T-cell (primary cell): ENCODE measurements around the gene XXYLT1. TPM values are rescaled to one million over a fixed set of nuclear protein-coding genes. Genes with fewer than 3 reads are reported as not detected.
A peak's percentile ranks its signal among the peaks of the same experiment; 100 is the strongest.

ENCODE experiments used
- ATAC-seq, 4 experiments: fragments of 200-7000 bp in 3 of 4; fragments of 150-1000 bp in 1 of 4; cut with Tn5 transposase; replicated peaks in 1 of 4; 1 replicate in 3 of 4; 2 replicates in 1 of 4; pipeline ENCODE4 v1.10.0; 2021; ENCODE audit warnings: moderate library complexity in 3 of 4, mild to moderate bottlenecking in 2 of 4, moderate number of reproducible peaks in 1 of 4
- CTCF ChIA-PET, 2 donors: fragments of 300-600 bp; sonication (Branson Sonifier 250); formaldehyde crosslinking; loops; one replicate each; lab custom pipeline; 2022; ENCODE audit warnings: antibody characterized with exemption in 2 of 2; lab: Charles Lee
- POLR2A ChIA-PET, 2 donors: fragments of 300-600 bp; sonication (Branson Sonifier 250); formaldehyde crosslinking; loops; one replicate each; lab custom pipeline; 2022; ENCODE audit warnings: antibody characterized with exemption in 2 of 2; lab: Charles Lee
- DNase-seq, 35 experiments: peaks; one replicate each; pipeline versions ENCODE4 v3.0.0 to v3.0.0-alpha.2; 2013 to 2023
- H3K27ac ChIP-seq: one replicate; pipeline ENCODE4 v1.5.1; 2013; ENCODE audit warnings: low read length
- H3K27me3 ChIP-seq, 2 experiments: replicated peaks in 1 of 2; 1 replicate in 1 of 2; 2 replicates in 1 of 2; pipeline versions ENCODE4 v1.6.1 to v1.7.0; 2013; ENCODE audit warnings: low read length in 1 of 2, mixed read lengths in 1 of 2; ENCODE audit not compliant: control insufficient read depth in 2 of 2, insufficient read depth in 2 of 2; ENCODE audit errors: extremely low read depth in 1 of 2
- H3K36me3 ChIP-seq, 2 donors: 1 replicate in 1 of 2; 2 replicates in 1 of 2; pipeline versions ENCODE4 v1.6.1 to v1.7.0; 2013; ENCODE audit warnings: low read length in 1 of 2; ENCODE audit not compliant: control insufficient read depth in 2 of 2, insufficient read depth in 1 of 2; ENCODE audit errors: extremely low read depth in 1 of 2
- H3K4me1 ChIP-seq, 2 experiments: 1 replicate in 1 of 2; 2 replicates in 1 of 2; pipeline versions ENCODE4 v1.6.1 to v1.7.0; 2013; ENCODE audit warnings: low read length in 2 of 2, mixed read lengths in 1 of 2; ENCODE audit not compliant: insufficient read depth in 2 of 2, control insufficient read depth in 1 of 2; ENCODE audit errors: extremely low read depth in 1 of 2
- H3K4me3 ChIP-seq, 2 donors: 1 replicate in 1 of 2; 2 replicates in 1 of 2; pipeline versions ENCODE4 v1.5.1 to v1.7.0; 2013; ENCODE audit warnings: mild to moderate bottlenecking in 2 of 2, low read length in 1 of 2, moderate library complexity in 1 of 2; ENCODE audit not compliant: control insufficient read depth in 1 of 2; ENCODE audit errors: extremely low read depth in 1 of 2
- H3K9me3 ChIP-seq: 2 replicates; pipeline ENCODE4 v1.7.0; 2013
- H3K27ac Mint-ChIP-seq, 2 donors: one replicate each; pipeline ENCODE4 v1.8.0; 2020 to 2021; ENCODE audit warnings: mild to moderate bottlenecking in 2 of 2, mixed read lengths in 2 of 2
- H3K27me3 Mint-ChIP-seq, 2 donors: one replicate each; pipeline ENCODE4 v1.8.0; 2021 to 2022; ENCODE audit warnings: mixed read lengths in 2 of 2
- H3K36me3 Mint-ChIP-seq: one replicate; pipeline ENCODE4 v1.8.0; 2021; ENCODE audit warnings: mixed read lengths
- H3K4me1 Mint-ChIP-seq, 3 donors: one replicate each; pipeline ENCODE4 v1.8.0; 2020 to 2022; ENCODE audit warnings: mixed read lengths in 3 of 3, mild to moderate bottlenecking in 1 of 3
- H3K4me3 Mint-ChIP-seq, 3 donors: one replicate each; pipeline ENCODE4 v1.8.0; 2020 to 2022; ENCODE audit warnings: mild to moderate bottlenecking in 3 of 3, mixed read lengths in 3 of 3, moderate library complexity in 3 of 3
- H3K9me3 Mint-ChIP-seq, 3 donors: one replicate each; pipeline ENCODE4 v1.8.0; 2020 to 2022; ENCODE audit warnings: mixed read lengths in 3 of 3
- WGBS: methylation state at CpG from one replicate; pipeline ENCODE4 v1.1.5; 2013; ENCODE audit warnings: missing lambda C conversion rate; ENCODE audit not compliant: insufficient coverage; 5-methylcytosine and 5-hydroxymethylcytosine counted together
- total RNA-seq, 35 experiments: library from RNA in 6 of 35; stranded (reverse) in 6 of 35; fragments of 120-200 nt in 1 of 35; gene quantifications; one replicate each; pipeline versions ENCODE4 v1.2.1 to v1.2.4 and lab custom pipeline; 2013 to 2026

The XXYLT1 gene
- total RNA-seq (1 to 10 TPM; 4.6 to 9.1 (median 5.7) TPM), total RNA-seq (lab: John Stamatoyannopoulos, UW) (5.5 to 16.1 (median 7.6) reads per million in 29 experiments)
- total RNA-seq (2013): 4.6 TPM

DNA sequence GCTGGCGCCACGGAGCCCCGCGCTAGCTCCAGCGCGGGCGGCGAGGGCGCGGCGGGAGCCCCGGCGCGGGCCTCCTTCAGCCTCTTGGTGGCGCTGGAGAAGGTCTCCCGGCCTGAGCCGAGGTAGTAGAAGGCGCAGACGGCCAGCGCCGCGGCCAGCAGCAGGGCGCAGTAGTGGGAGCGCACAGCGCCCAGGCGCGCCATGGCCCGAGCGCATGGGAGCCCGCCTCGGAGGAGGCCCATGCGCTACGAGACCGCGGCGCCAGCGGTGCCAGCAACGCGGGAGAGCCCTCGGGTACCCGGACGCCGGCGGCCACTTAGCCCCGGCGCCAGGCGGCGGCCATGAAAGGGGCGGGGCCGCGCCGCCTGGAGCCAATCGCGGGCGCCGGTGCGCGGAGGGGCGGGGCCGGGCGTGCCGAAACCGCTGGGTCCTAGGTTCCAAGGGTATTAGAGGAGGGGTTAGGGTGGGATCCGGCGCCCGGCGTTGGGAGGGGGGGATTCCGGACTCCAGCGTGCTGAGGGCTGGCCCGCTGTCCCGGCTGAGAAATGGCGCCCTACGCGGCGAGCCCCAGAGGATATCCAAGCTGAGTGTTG is at the start of gene XXYLT1:
XXYLT1 (minus strand) TSS at position 343 of the 593 bp plus-strand sequence; CDS start at position 242, 101 bp downstream.
- ChIA-PET CTCF (interaction anchor here (0.5 to 2.9 kb wide), 38 partner anchors 9 to 875 kb away, joined by 3 to 27 read pairs (median 4); partner anchors contain the start of genes ACAP2 (in 1 of the 2), LSG1 (in 1 of the 2) and PPP1R2 (in 1 of the 2)), POLR2A (interaction anchor here (0.5 to 1.0 kb wide), 6 partner anchors 84 to 603 kb away, joined by 3 to 9 read pairs (median 4); no protein-coding TSS in a partner anchor)
- ATAC-seq (peak; percentile 87 to 91 (median 88)), DNase-seq (peak; percentile 72 to 92 (median 84))
- Histone ChIP-seq H3K27ac (peak within 1 kb of the TSS; percentile 61), H3K27me3 (no peaks in the 10 kb centered on the region), H3K9me3 (no peaks in the 10 kb centered on the region), H3K4me3 (peak within 1 kb of the TSS; percentile 58 to 89), H3K4me1 (peaks cover 13 to 20% of the 10 kb centered on the region in 2 experiments), H3K36me3 (peaks cover 6 to 10% of the 10 kb centered on the region in 2 donors)
- H3K36me3 Mint-ChIP-seq: peaks cover 12% of the 10 kb centered on the region
- peak within 1 kb of the TSS; percentile 81 to 85 for H3K27ac Mint-ChIP-seq
- H3K9me3 Mint-ChIP-seq: no peaks in the 10 kb centered on the region
- under 1% methylated on average over 75 of the region's 75 CpGs for WGBS
- peaks cover 23 to 30% (median 25%) of the 10 kb centered on the region in 3 donors for H3K4me1 Mint-ChIP-seq
- H3K4me3 Mint-ChIP-seq: peak within 1 kb of the TSS; percentile 80 to 87 (median 81)
- no peaks in the 10 kb centered on the region for H3K27me3 Mint-ChIP-seq

DNA sequence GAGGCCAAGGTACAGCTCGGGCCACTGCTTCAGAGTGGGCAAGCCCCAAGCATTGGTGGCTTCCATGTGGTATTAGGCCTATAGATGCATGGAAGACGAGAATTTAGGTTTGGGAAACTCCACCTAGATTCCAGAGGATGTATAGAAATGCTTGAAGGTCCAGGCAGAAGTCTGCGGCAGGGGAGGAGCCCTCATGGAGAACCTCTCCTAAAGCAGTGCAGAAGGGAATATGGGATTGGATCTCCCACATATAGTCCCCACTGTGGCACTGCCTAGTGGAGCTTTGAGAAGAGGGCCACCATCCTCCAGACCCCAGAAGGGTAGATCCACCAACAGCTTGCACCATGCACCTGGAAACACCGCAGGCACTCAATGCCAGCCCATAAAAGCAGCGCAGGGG is 48.1 kb upstream of the XXYLT1 start:
- Histone ChIP-seq H3K4me1 (no peaks in the 10 kb centered on the region), H3K27me3 (no peaks in the 10 kb centered on the region), H3K9me3 (no peaks in the 10 kb centered on the region), H3K27ac (no peak overlapping the region), H3K36me3 (peaks cover 2 to 33% of the 10 kb centered on the region in 2 donors), H3K4me3 (no peak overlapping the region)
- Mint-ChIP-seq H3K9me3 (peaks cover 0 to 15% (median 4%) of the 10 kb centered on the region in 3 donors), H3K4me1 (peaks cover 8 to 11% (median 10%) of the 10 kb centered on the region in 3 donors), H3K4me3 (no peak overlapping the region), H3K27ac (no peak overlapping the region), H3K27me3 (no peaks in the 10 kb centered on the region), H3K36me3 (peaks cover 48% of the 10 kb centered on the region)
- ChIA-PET POLR2A (no interaction called here), CTCF (no interaction called here)
- ATAC-seq: no peak
- 100% methylated on average over 3 of the region's 5 CpGs for WGBS
- DNase-seq: no peak

DNA sequence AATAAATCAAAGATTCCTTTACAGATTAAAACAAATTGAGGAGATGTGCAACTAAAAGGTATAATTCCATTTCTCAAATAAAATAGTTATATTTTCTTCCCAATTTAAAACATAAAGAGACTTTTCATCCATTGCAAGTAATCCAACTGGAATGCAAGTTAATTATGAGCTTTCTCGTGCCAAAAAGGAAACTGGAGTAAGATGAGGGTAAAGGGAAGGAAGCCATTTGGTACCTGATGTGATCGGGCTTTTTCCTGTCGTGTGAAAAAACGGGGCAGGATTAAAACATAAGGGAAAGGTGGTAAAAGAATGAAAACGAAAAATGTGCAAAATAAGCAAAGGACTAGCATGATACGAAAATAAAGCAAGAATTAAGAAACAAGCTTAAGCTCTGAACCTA is 41.8 kb upstream of the XXYLT1 start:
- Histone ChIP-seq H3K9me3 (no peaks in the 10 kb centered on the region), H3K36me3 (peaks cover 0 to 5% of the 10 kb centered on the region in 2 donors), H3K4me1 (no peaks in the 10 kb centered on the region), H3K4me3 (no peak overlapping the region), H3K27me3 (no peaks in the 10 kb centered on the region), H3K27ac (no peak overlapping the region)
- no peak overlapping the region for H3K27ac Mint-ChIP-seq
- no peaks in the 10 kb centered on the region for H3K4me1 Mint-ChIP-seq
- H3K27me3 Mint-ChIP-seq: no peaks in the 10 kb centered on the region
- POLR2A ChIA-PET: no interaction called here
- H3K36me3 Mint-ChIP-seq: peaks cover 16% of the 10 kb centered on the region
- CTCF ChIA-PET: interaction anchor here in 1 of 2 donors (0.9 kb wide), 1 partner anchor 42 kb away, joined by 4 read pairs; the partner anchor contains the start of gene XXYLT1
- ATAC-seq (no peak), DNase-seq (no peak)
- WGBS: 60% methylated on average over 1 of the region's 6 CpGs
- H3K4me3 Mint-ChIP-seq: no peak overlapping the region
- H3K9me3 Mint-ChIP-seq: no peaks in the 10 kb centered on the region

DNA sequence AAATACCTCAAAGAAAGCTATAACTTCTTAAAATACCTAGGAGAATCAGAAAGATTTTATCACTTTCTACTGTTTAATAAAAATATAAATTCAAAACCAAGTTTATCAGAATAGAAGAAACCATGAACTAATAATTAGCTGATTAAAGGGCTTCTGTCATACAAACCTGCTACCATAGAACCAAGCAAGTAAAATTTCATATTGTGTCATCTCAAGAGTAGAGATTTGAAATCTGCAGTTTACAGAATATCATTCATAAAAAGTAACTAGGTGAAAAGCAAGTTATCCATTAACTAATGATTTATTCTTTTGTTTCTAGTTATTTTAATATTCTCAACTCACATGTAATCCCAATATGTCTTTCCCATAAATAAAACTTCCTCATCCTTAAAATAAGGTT is 36.8 kb upstream of the XXYLT1 start:
- no peak overlapping the region for H3K4me3 ChIP-seq
- H3K9me3 ChIP-seq: no peaks in the 10 kb centered on the region
- ATAC-seq (no peak), DNase-seq (no peak)
- POLR2A ChIA-PET: no interaction called here
- CTCF ChIA-PET: interaction anchor here in 1 of 2 donors (0.7 to 1.3 kb wide), 2 partner anchors 14 to 36 kb away, joined by 3 read pairs; partner anchors contain the start of gene XXYLT1
- no peaks in the 10 kb centered on the region for H3K27me3 ChIP-seq
- no peak overlapping the region for H3K27ac ChIP-seq
- no peak overlapping the region for H3K4me3 Mint-ChIP-seq
- H3K36me3 ChIP-seq: peaks cover 0 to 30% of the 10 kb centered on the region in 2 donors
- no peaks in the 10 kb centered on the region for H3K27me3 Mint-ChIP-seq
- no peak overlapping the region for H3K27ac Mint-ChIP-seq
- peaks cover 20% of the 10 kb centered on the region for H3K36me3 Mint-ChIP-seq
- no peaks in the 10 kb centered on the region for H3K9me3 Mint-ChIP-seq
- peaks cover 0 to 5% (median 0%) of the 10 kb centered on the region in 3 donors for H3K4me1 Mint-ChIP-seq
- H3K4me1 ChIP-seq: no peaks in the 10 kb centered on the region

GRCh38 chr3:195306369-195306768 is 35.4 kb upstream of the XXYLT1 start:
- H3K4me1 Mint-ChIP-seq: peaks cover 0 to 5% (median 0%) of the 10 kb centered on the region in 3 donors
- Histone ChIP-seq H3K27me3 (no peaks in the 10 kb centered on the region), H3K4me1 (no peaks in the 10 kb centered on the region), H3K9me3 (no peaks in the 10 kb centered on the region), H3K36me3 (peaks cover 0 to 41% of the 10 kb centered on the region in 2 donors), H3K27ac (no peak overlapping the region), H3K4me3 (no peak overlapping the region)
- DNase-seq: no peak
- ATAC-seq: no peak
- H3K36me3 Mint-ChIP-seq: peaks cover 27% of the 10 kb centered on the region
- no peak overlapping the region for H3K27ac Mint-ChIP-seq
- 94% methylated on average over 2 of the region's 4 CpGs for WGBS
- H3K9me3 Mint-ChIP-seq: no peaks in the 10 kb centered on the region
- POLR2A ChIA-PET: no interaction called here
- no peak overlapping the region for H3K4me3 Mint-ChIP-seq
- H3K27me3 Mint-ChIP-seq: no peaks in the 10 kb centered on the region
- CTCF ChIA-PET: no interaction called here

DNA sequence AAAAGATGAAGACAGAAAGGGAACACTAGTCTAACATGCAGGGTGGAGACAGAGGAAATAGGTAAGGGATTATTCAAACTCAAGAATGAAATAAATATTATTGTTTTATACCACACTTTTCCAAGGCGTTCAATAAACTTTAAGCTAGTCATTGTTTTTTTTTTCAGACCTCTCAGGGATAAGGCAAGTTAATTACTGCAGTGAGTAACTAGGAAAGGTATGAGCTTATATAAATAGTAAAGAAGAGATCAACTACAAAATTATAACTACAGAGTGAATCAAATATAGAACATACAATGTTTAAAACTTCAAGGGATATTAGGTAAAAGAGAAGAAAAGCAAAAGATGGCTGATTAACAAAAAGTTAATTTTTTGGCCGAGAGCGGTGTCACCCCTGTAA is 31.5 kb upstream of the XXYLT1 start:
- peak overlapping the region in 1 of 2 donors; percentile 44 for H3K27ac Mint-ChIP-seq
- no peak overlapping the region for H3K4me3 Mint-ChIP-seq
- CTCF ChIA-PET: no interaction called here
- no peaks in the 10 kb centered on the region for H3K9me3 Mint-ChIP-seq
- H3K36me3 Mint-ChIP-seq: peaks cover 38% of the 10 kb centered on the region
- 100% methylated on average over 2 of the region's 3 CpGs for WGBS
- no peak for ATAC-seq
- no peak overlapping the region for H3K27ac ChIP-seq
- POLR2A ChIA-PET: interaction anchor here in 1 of 2 donors (0.7 kb wide), 1 partner anchor 309 kb away, joined by 3 read pairs; no protein-coding TSS in a partner anchor
- no peaks in the 10 kb centered on the region for H3K9me3 ChIP-seq
- no peaks in the 10 kb centered on the region for H3K4me1 ChIP-seq
- DNase-seq: no peak
- H3K27me3 Mint-ChIP-seq: no peaks in the 10 kb centered on the region
- H3K36me3 ChIP-seq: peaks cover 4 to 64% of the 10 kb centered on the region in 2 donors
- no peaks in the 10 kb centered on the region for H3K27me3 ChIP-seq
- peaks cover 0 to 11% (median 4%) of the 10 kb centered on the region in 3 donors for H3K4me1 Mint-ChIP-seq
- no peak overlapping the region for H3K4me3 ChIP-seq
